NCI-H1092 treated with DMSO at 0.1 percent for 48 hours (cell line): ENCODE results near the gene PDE3B.

ENCODE experiments used
- DNase-seq: peaks from one replicate; lab custom pipeline; 2025; lab: John Stamatoyannopoulos, UW

The PDE3B gene

GRCh38 chr11:14884667-14885273 is 241.2 kb downstream of the PDE3B start:
- DNase-seq = no peak

GRCh38 chr11:14886513-14886912 is 242.9 kb downstream of the PDE3B start:
- no peak for DNase-seq

GRCh38 chr11:14891143-14892035 is 247.8 kb downstream of the PDE3B start:
- DNase-seq = peak; percentile 89

GRCh38 chr11:14892036-14892556 is 248.5 kb downstream of the PDE3B start, which contains the start of gene CYP2R1:
TSS of gene CYP2R1 (minus strand) at chr11:14892231. CDS start at chr11:14892205, 26 bp downstream.
- peak; percentile 95 for DNase-seq

GRCh38 chr11:14892577-14892976 is 249.0 kb downstream of the PDE3B start:
- DNase-seq = no peak

- DNase-seq = no peak
Measured at GRCh38 chr11:14894657-14895598, 251.3 kb downstream of the PDE3B start.

GRCh38 chr11:14898355-14898754 is 254.8 kb downstream of the PDE3B start:
- DNase-seq = no peak

- DNase-seq = no peak
Measured at GRCh38 chr11:14898906-14899305, 255.3 kb downstream of the PDE3B start.

- DNase-seq = no peak
Measured at GRCh38 chr11:14902650-14903350, 259.2 kb downstream of the PDE3B start.

GRCh38 chr11:14904745-14905103 is 261.1 kb downstream of the PDE3B start:
- no peak for DNase-seq

GRCh38 chr11:14905104-14906033 is 261.8 kb downstream of the PDE3B start:
- no peak for DNase-seq

- DNase-seq = no peak
Measured at GRCh38 chr11:14906578-14906977, 263.0 kb downstream of the PDE3B start.

- DNase-seq = no peak
Measured at GRCh38 chr11:14906993-14907392, 263.4 kb downstream of the PDE3B start.

GRCh38 chr11:14907411-14908213 is 264.0 kb downstream of the PDE3B start:
- DNase-seq = peak; percentile 62

GRCh38 chr11:14908214-14908880 is 264.7 kb downstream of the PDE3B start:
- DNase-seq = peak; percentile 67

GRCh38 chr11:14914536-14914935 is 270.9 kb downstream of the PDE3B start:
- DNase-seq = no peak

- DNase-seq = no peak
Measured at GRCh38 chr11:14916403-14916802, 272.8 kb downstream of the PDE3B start.
